NCI-H526 (cell line): ENCODE results near the gene ABCA4.

ENCODE experiments used
- DNase-seq, 2 experiments: peaks; one replicate each; lab custom pipeline; 2025; lab: John Stamatoyannopoulos, UW

Gene ABCA4

GRCh38 chr1:94050675-94051074 lies 70.3 kb downstream of the ABCA4 start:
- DNase-seq = no peak

- DNase-seq = no peak
Observed at GRCh38 chr1:94050254-94050653, 70.7 kb downstream of the ABCA4 start.

- no peak for DNase-seq
Observed at GRCh38 chr1:94049791-94050190, 71.2 kb downstream of the ABCA4 start.

GRCh38 chr1:94048413-94049164 lies 72.4 kb downstream of the ABCA4 start:
- DNase-seq = no peak

DNA sequence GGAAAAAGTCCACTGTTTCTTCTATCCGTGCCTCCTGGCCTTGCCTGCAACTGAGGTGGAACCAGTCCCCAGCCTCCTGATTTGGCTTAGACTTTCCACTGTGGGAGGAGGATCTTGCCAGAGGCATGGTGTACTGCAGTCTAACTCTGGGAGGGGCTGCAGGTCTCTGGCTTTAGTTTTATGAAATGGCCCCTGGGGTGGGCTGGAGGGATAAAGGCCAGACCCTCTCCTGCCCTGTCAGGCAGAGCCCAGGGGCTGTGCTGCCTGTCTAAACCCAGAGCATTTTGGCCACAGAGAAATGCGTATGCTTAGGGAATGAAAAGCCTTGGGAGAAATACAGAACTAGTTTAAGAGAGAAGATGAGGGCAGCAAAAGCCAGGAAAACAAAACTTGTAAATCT lies 73.0 kb downstream of the ABCA4 start:
- no peak for DNase-seq

- DNase-seq = peak; percentile 38 to 77
Observed at GRCh38 chr1:94045465-94046056, 75.4 kb downstream of the ABCA4 start.

- no peak for DNase-seq
Observed at GRCh38 chr1:94044891-94045290, 76.1 kb downstream of the ABCA4 start.

GRCh38 chr1:94044290-94044790 lies 76.6 kb downstream of the ABCA4 start:
- no peak for DNase-seq

- no peak for DNase-seq
Observed at GRCh38 chr1:94043738-94044289, 77.1 kb downstream of the ABCA4 start.

GRCh38 chr1:94042388-94042787 lies 78.6 kb downstream of the ABCA4 start:
- DNase-seq = no peak

DNA sequence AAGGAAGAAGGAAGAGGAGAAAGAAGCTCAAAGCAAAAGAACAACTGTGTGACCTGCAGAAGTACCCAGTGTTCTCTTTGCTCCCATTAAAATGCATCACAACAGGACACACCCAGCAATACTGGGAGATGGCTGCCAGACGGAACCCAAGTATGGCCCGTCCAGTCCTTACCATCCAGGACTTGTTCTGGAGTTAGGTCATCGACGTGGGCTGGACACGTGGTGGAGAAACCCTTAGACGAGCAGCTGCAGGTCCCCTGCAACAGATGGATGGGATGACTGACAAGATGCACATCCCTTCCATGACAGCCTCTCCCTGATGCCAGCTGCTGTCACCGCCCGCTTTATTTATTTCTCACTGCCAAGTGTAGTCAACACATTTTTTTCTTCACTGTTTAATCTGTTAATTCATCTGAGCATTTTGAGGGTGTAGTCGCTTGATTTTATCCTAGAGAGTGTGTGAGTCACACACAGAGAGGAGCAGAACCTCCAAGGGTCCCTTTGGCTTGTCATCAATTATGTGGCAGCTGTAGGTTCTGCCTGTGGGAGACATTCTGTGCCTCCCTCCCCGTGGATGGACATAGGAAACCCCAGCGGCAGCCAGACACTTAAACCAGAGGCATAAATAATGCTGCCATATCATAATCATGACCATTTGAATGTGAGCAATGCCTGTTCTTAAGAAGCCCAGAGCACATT lies 80.9 kb downstream of the ABCA4 start:
- no peak for DNase-seq

GRCh38 chr1:94039514-94039870 lies 81.5 kb downstream of the ABCA4 start:
- peak; percentile 15 to 79 for DNase-seq

GRCh38 chr1:94038511-94038910 lies 82.4 kb downstream of the ABCA4 start:
- DNase-seq = no peak

GRCh38 chr1:94037392-94038229 lies 83.3 kb downstream of the ABCA4 start:
- DNase-seq = no peak

- DNase-seq = no peak
Observed at GRCh38 chr1:94036730-94037129, 84.2 kb downstream of the ABCA4 start.

GRCh38 chr1:94033849-94034248 lies 87.1 kb downstream of the ABCA4 start:
- no peak for DNase-seq

- DNase-seq = no peak
Observed at GRCh38 chr1:94032637-94033036, 88.3 kb downstream of the ABCA4 start.

DNA sequence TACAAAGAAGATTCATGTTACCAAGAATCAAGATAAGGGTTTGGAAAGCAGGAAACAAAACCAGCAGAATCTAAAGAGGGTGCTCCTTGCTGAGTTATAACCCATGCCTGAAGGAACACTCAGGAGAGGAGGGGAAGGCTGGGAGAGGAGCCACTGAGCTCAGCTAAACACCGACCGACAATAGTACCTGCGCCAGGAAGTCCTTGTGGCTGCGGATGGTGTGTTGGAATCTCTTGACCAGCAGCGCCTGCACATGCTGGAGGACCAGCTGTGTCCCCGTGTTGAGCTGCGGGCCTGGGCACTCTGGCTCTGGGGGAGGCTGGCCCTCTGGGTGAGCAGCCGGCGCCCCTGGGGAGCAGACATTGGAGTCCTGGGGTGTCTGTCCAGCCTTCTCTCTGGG lies 89.4 kb downstream of the ABCA4 start:
- no peak for DNase-seq

DNA sequence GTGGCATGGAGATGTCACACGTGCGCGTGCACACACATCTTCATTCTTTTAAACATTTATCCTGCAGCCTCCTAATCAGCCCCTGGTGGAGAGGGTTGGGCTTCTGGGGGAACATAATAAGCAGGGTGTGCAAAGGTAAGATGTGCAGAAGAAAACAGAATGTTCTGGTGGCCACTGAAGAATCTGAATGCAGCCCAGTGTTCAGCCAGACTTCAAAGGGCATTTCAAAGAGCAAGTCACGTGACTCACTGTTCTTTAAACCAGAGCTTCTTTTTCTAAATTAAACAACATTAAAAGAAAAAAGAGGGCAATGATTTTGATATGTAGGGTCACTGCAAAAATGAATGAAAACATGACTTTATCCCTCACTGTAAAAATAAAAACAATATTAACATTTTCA lies 89.8 kb downstream of the ABCA4 start:
- DNase-seq = no peak

GRCh38 chr1:94029130-94029993 lies 91.6 kb downstream of the ABCA4 start:
- DNase-seq = no peak
